Progenitor cell of endocrine pancreas (in vitro differentiated cells): ENCODE results near the gene PRKCSH. TPM values are rescaled to one million over a fixed set of nuclear protein-coding genes. Genes with fewer than 3 reads are reported as not detected.
A peak's percentile ranks its signal among the peaks of the same experiment; 100 is the strongest.
"Not testable (repeated sequence)": the region's sequence is repeated elsewhere in the genome, so short reads cannot be mapped to it uniquely, and the experiment has no call there.

ENCODE experiments used
- DNase-seq: peaks from one replicate; pipeline ENCODE4 v3.0.0; 2021; ENCODE audit warnings: low spot score; ENCODE audit not compliant: unreplicated experiment
- H3K27ac Mint-ChIP-seq: 2 replicates; pipeline ENCODE4 v1.8.0; 2021; ENCODE audit warnings: mild to moderate bottlenecking, moderate library complexity, mixed read lengths
- H3K27me3 Mint-ChIP-seq: 2 replicates; pipeline ENCODE4 v1.8.0; 2021; ENCODE audit warnings: mixed read lengths
- H3K36me3 Mint-ChIP-seq: 2 replicates; pipeline ENCODE4 v1.8.0; 2022; ENCODE audit warnings: mixed read lengths; ENCODE audit not compliant: insufficient read depth
- H3K4me1 Mint-ChIP-seq: 2 replicates; pipeline ENCODE4 v1.8.0; 2021; ENCODE audit warnings: low read depth, mixed read lengths
- H3K4me3 Mint-ChIP-seq: 2 replicates; pipeline ENCODE4 v1.8.0; 2021; ENCODE audit warnings: low read depth, mild to moderate bottlenecking, moderate library complexity, mixed read lengths
- H3K9me3 Mint-ChIP-seq: 2 replicates; pipeline ENCODE4 v1.8.0; 2021; ENCODE audit warnings: low read depth, mixed read lengths
- CTCF ChIP-seq: fragments of 200-600 bp; sonication (generic); IDR thresholded peaks from one replicate; pipeline ENCODE4 v1.5.0; 2021; ENCODE audit warnings: antibody characterized with exemption, mild to moderate bottlenecking; ENCODE audit not compliant: unreplicated experiment
- total RNA-seq: library from RNA; stranded (reverse); gene quantifications from 2 replicates; pipeline ENCODE4 v1.2.1, GENCODE V29; 2021

PRKCSH gene
- total RNA-seq, 1 donor from 2014 or later, result 437 TPM

- no peak for TF ChIP-seq CTCF
- Mint-ChIP-seq H3K9me3 (no peaks in the 10 kb centered on the region), H3K4me1 (no peaks in the 10 kb centered on the region), H3K27ac (peak overlapping the region; percentile 60), H3K4me3 (no peak overlapping the region), H3K36me3 (peaks cover 2% of the 10 kb centered on the region), H3K27me3 (no peaks in the 10 kb centered on the region)
- no peak for DNase-seq
Measured at GRCh38 chr19:11452620-11453310, 17.3 kb downstream of the PRKCSH start.

GRCh38 chr19:11453468-11454341 lies 18.3 kb downstream of the PRKCSH start:
- Mint-ChIP-seq H3K27ac (no peak overlapping the region), H3K27me3 (no peaks in the 10 kb centered on the region), H3K36me3 (peaks cover 2% of the 10 kb centered on the region), H3K4me3 (no peak overlapping the region), H3K4me1 (no peaks in the 10 kb centered on the region), H3K9me3 (no peaks in the 10 kb centered on the region)
- no peak for DNase-seq
- peak; percentile 42 for TF ChIP-seq CTCF

DNA sequence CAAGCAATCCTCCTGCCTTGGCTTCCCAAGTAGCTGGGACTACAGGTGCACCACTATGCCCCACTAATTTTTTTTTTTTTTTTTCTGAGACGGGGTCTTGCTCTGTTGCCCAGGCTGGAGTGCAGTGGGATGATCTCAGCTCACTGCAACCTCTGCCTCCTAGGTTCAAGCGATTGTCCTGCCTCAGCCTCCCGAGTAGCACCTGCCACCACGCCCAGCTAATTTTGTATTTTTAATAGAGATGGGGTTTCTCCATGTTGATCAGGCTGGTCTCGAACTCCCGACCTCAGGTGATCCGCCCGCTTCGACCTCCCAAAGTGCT lies 19.8 kb downstream of the PRKCSH start:
- not testable (repeated sequence) for H3K27me3 Mint-ChIP-seq, H3K9me3 Mint-ChIP-seq, H3K27ac Mint-ChIP-seq, DNase-seq, H3K4me1 Mint-ChIP-seq, H3K4me3 Mint-ChIP-seq, H3K36me3 Mint-ChIP-seq

DNA sequence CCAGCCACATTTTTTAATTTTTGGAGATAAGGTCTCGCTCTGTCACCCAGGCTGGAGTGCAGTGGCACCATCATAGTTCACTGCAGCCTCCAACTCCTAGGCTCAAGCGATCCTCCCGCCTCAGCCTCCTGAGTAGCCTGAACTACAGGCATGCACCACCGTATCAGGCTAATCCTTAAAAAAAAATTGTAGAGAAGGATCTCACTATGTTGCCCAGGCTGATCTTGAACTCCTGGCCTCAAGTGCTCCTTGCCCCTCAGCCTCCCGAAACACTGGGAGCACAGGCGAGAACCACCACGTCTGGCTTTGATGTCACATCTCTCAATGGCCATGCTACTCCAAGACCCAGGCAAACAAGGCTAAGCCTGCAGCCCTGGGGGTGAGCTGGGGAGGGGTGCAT lies 21.2 kb downstream of the PRKCSH start:
- Mint-ChIP-seq H3K9me3 (no peaks in the 10 kb centered on the region), H3K27ac (no peak overlapping the region)
- DNase-seq, result no peak

GRCh38 chr19:11457115-11457514 lies 21.7 kb downstream of the PRKCSH start:
- H3K27me3 Mint-ChIP-seq, result no peaks in the 10 kb centered on the region
- H3K4me1 Mint-ChIP-seq, result no peaks in the 10 kb centered on the region

More for the DNA sequence above, 21.2 kb downstream of the PRKCSH start:
- TF ChIP-seq CTCF, result no peak
- H3K27me3 Mint-ChIP-seq, result no peaks in the 10 kb centered on the region
- no peaks in the 10 kb centered on the region for H3K36me3 Mint-ChIP-seq
- H3K4me3 Mint-ChIP-seq, result no peak overlapping the region
- H3K4me1 Mint-ChIP-seq, result no peaks in the 10 kb centered on the region

More at GRCh38 chr19:11457115-11457514, 21.7 kb downstream of the PRKCSH start:
- TF ChIP-seq CTCF, result no peak
- DNase-seq, result no peak
- H3K9me3 Mint-ChIP-seq, result no peaks in the 10 kb centered on the region
- H3K4me3 Mint-ChIP-seq, result no peak overlapping the region
- no peaks in the 10 kb centered on the region for H3K36me3 Mint-ChIP-seq
- no peak overlapping the region for H3K27ac Mint-ChIP-seq
